Measurements from ENCODE around the gene PLEKHJ1.
"Not testable (repeated sequence)": the region's sequence is repeated elsewhere in the genome, so short reads cannot be mapped to it uniquely, and the experiment has no call there.

PLEKHJ1 gene

DNA sequence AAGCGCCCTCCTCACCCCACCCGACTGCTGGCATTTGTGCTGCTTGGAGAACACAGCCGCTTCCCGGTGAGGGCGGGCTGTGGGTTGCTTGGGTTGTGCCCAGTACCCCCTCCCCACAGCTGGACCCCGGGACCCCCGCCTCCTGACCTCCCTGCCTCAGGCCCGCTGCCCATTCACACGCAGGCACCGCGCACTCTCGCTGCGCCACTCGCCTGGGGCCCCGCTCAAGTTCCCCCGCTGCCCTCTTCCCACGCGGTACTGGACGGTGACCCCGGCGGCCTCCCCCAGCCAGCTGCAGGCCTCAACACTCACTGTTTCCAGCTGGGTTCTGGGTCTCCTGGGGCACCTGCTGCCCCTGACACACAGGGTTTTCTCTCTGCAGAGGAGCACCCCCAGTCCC is 16.4 kb downstream of the PLEKHJ1 start:
- no peak for DNase-seq (ENCODE audit: low read depth)

DNA sequence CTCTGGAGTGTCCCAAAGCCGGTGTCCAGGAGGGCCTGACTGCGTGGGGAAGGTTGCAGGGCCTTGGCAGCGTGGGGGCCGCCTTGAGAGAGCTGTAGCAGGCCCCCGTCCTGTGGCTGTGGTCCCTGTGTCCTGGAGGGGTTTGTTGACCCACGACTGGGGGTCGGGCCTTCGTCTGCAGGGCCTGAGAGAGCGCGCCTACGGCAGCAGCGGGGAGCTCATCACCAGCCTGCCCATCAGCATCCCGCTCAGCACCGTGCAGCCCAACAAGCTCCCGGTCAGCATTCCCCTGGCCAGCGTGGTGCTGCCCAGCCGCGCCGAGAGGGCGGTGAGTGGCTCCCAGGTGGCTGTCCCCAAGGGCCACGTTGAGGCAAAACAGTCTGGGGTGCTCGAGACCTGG is 18.5 kb downstream of the PLEKHJ1 start:
- no peak for DNase-seq (ENCODE audit: low read depth)

DNA sequence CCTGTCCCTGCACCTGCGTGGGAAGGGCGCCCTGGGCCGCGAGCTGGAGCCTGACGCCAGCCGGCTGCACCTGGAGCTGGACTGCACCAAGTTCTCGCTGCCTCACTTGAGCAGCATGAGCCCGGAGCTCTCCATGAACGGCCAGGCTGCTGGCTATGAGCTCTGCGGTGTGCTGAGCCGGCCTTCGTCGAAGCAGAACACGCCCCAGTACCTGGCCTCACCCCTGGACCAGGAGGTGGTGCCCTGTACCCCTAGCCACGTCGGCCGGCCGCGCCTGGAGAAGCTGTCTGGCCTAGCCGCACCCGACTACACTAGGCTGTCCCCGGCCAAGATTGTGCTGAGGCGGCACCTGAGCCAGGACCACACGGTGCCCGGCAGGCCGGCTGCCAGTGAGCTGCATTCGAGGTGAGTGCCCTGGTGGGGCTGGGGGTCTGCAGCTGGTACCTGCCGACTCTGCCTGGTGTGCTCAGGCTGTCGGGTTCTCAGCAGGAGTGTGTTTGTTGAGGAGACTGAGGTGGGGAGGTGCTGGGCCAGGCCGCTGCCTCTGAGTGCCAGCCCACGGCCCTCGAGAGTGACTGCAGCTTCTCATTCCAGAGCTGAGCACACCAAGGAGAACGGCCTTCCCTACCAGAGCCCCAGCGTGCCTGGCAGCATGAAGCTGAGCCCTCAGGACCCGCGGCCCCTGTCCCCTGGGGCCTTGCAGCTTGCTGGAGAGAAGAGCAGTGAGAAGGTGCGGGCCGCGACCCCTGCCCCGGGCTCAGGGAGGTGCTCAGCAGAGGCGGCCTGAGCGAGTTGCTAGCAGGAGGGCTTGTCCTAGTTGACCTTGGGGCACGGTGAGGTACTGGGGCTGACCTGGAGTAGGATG is 19.5 kb downstream of the PLEKHJ1 start:
- DNase-seq (ENCODE audit: low read depth), result no peak

DNA sequence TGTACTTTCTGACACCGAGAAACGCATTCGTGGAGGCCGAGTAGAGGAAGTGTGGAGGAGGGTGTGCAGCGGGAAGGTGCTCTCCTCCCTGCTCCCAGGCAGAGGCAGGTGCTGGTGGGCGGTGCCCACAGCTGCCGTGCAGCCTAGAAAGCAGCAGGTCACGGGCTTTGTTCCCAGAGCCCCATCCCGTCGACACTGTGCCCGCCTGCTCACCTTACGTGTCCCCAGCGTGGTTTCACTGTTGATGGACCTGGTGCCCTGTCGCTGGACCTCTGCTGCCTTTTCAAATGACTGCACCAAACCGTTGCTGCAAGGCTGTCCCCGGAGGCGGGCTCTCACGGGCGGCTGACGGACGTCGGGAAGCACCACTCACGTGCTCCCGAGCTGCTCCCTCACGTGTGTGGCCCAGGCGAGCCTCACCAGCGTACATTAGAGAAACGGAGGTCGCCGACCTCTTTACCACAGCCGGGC is 20.8 kb downstream of the PLEKHJ1 start:
- DNase-seq (ENCODE audit: low read depth), result no peak

DNA sequence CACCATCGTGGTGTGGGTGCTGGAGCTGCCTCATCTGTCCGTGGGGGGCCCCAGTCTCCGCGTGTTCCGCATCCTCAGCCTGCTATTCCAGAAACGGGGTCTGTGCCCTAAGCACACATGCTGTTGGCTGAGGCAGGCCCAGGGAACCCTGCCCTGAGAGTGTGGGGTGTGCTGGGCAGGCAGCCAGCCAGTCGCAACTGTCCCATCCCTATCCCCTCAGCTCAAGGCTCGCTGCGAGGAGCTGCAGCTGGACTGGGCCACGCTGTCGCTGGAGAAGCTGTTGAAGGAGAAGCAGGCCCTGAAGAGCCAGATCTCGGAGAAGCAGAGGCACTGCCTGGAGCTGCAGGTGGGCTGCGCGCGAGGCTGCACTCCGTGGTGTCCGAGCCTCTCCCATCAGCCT is 21.9 kb downstream of the PLEKHJ1 start:
- DNase-seq (ENCODE audit: low read depth), result no peak

DNA sequence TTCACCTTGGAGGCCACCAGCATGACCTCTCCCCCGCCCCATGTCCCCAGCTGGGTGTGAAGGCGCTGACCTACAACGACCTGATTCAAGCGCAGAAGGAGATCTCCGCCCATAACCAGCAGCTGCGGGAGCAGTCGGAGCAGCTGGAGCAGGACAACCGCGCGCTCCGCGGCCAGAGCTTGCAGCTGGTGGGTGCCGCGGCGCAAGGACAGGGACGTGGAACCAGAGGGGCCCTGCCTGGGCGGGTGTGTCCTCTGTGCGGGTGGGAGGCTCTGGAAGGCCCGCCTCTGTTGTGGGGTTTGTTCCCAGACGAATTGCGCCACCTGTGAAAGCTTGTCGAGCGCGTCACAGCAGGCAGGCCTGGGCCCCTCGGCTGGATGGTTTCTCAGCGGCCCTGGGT is 22.3 kb downstream of the PLEKHJ1 start:
- DNase-seq (ENCODE audit: low read depth), result no peak

DNA sequence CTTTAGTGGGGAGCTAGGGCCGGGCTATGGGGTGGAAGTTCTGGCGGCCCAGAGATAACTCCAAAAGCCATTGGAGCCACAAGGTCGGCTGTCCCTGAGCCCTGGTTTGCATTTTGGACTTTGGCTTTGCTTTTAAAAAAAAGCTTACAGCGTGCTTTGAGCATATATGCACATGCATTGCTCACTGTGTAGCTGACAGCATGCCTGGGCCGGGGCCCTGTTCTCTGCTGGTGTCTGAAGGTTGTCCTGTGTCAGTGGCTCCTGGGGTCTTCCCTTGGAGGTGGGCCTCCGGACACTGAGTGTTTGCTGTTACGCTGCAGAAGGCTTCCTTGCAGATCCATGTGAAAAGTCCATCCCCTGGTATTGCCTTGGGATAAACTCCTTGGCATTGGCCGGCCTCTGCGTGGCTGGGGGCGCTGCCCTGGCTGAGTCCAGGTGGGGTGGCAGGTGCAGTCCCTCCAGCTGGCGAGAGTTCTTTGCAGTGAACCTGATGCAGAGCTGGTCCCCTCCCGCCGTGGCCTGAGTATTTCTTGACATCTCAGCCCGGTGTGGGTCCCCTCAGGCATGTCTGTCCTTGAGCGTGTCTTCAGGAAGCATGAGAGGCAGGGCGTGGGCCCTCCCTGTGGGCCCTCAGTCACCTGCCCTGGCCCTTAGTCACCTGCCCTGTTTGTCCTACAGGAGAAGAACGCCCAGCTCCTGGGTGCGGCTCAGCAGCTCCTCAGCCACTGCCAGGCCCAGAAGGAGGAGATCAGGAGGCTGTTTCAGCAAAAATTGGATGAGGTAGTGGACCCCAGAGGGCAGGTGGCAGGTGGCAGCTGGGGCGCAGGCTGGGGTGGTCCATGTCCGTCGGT is 23.0 kb downstream of the PLEKHJ1 start:
- DNase-seq (ENCODE audit: low read depth), result no peak

DNA sequence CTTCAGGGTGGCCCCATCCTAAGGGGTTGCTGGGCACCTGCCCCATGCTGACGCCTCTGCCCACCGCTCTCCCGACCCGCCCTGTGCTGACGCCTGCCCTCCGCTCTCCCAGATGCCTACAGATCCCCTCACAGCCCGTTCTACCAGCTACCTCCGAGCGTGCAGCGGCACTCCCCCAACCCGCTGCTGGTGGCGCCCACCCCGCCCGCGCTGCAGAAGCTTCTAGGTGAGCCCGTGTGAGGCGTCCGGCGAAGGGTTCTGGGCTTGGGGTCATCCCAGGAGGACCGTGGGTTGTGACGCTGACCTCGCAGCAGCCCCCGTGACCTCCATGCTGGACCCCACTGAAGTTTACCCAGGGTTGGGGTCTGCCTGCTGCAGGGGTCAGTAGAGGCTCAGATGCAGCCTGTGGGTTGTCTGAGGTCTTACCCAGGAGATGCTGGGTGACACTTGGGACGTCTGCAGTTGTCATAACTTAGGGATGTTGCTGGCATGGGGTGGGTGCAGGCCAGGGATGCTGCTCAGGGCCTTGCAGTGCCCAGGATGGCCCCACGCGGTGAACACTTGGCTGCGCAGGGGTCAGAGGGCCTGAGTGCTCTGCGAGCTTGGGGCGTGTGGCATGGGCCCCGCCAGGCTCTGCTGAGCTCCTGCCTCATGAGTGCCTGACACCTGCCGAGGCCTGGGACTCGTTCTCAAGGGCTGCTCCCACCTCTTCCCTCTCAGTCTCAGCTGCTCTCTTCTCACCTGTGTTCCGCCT is 25.0 kb downstream of the PLEKHJ1 start:
- no peak for DNase-seq (ENCODE audit: low read depth)

DNA sequence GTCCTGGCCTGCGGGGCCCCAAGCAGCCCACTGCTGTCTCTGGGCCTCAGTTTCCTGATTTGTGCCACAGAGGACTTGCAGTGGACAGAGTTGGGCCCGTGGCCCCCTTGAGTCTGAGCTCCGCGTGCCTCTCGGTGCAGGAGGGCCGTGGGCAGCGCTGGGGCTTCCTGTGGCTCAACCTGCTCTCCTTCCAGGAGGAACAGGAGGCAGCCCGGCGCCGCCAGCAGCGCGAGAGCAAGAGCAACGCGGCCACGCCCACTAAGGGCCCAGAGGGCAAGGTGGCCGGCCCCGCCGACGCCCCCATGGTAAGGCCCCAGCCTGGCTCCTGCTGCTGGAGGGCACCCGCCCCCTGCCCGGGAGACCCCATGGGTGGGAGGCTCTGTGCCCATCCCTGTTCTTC is 25.9 kb downstream of the PLEKHJ1 start:
- DNase-seq (ENCODE audit: low read depth), result no peak

DNA sequence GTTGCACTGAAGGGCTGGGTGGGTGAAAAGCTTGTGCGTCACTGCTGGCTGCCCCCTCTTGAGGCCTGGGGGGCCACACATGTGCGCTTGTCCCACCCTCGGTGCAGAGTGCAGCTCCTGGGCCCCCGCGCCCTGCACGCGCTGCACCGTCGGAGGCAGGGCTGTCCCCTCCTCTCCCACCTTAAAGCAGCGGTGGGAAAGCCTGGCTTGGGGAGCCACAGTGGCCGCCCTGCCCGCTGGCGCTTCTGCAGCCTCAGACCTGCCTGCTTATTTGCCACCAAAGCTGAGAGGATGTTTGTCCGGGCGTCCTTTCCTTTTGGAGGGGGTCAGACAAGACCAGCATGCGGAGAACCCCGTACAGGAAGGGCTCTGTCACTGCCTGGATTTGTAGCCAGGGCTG is 26.7 kb downstream of the PLEKHJ1 start:
- DNase-seq (ENCODE audit: low read depth), result no peak

DNA sequence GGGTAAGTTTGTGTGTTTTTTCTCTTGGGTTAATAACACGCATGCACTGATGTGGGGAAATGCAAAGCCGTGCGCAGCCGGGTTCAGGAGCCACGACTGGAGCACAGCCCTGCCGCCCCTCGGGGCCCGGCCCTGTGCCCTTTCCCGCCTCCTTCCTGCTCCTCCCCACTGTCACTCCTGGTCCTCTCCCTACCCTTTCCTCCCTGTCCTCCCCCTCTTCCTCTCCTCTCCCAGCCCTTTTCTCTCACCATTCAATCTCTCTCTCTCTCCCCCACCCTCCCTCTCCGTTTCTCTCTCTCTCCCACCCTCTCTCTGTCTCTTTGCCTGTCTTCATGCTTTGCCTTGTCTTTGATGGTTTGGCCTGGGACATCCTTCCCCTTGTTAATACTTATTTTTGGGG is 27.2 kb downstream of the PLEKHJ1 start:
- no peak for DNase-seq (ENCODE audit: low read depth)

DNA sequence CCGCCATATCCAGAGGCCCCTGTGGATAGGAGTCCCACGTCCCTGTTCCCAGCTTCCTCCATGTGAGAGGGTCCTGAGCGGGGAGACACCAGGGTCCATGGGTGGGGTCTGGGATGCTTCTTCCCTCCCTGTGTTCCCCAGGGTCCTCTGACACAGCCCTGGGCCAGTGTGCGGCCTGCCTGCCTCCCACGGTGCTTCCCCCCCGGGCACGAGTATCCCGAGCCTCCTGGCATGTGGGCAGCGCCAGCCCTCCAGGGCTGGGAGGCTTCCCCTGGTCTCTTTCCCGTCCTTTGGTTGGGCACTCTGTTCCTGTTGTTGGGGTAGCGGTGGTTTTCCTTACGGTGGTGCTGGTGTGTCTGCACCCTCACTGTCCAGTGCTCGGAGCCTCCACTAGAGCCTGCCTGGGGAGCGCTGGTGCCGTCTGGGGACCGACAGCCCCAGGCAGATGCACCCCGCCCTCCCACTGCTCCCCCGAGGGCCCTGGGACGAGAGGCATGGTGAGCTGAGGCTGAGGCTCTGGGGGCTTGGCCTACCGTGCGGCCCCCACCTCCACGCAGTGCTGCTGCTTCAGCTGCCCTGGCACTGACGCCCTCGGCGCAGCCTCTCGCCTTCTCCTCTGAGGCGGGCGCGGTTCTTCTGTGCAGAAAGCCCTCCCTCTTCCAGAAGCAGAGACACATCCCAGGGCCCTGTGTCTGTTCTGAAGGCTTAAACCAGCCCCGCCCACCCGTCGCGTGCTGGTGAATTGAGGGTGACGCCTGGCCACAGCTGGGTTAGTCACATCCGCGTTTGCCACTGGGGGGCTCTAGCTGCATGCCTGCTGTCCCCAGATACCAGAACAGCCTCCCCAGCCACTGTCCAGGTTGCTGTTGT is 27.9 kb downstream of the PLEKHJ1 start:
- DNase-seq (ENCODE audit: low read depth), result no peak

DNA sequence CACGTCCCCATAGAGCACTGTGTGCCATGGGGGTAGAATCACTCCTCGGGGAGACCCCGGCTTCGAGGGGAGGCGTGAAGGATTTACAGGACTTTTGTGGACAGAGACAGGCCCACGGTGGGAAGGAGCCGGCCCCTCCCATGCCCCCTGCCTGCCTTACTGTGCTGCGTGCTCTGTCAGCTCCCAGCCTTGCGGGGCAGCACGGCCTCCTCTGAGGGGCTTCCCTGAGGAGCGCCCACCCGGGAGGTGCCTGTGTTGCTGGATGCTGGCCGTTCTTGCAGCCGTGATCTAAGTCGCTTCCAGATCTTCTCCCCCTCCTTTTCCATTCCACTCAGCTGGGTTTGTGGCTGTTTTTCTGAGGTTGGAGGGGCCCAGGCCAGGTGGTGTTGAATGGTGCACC is 29.1 kb downstream of the PLEKHJ1 start:
- no peak for DNase-seq (ENCODE audit: low read depth)

DNA sequence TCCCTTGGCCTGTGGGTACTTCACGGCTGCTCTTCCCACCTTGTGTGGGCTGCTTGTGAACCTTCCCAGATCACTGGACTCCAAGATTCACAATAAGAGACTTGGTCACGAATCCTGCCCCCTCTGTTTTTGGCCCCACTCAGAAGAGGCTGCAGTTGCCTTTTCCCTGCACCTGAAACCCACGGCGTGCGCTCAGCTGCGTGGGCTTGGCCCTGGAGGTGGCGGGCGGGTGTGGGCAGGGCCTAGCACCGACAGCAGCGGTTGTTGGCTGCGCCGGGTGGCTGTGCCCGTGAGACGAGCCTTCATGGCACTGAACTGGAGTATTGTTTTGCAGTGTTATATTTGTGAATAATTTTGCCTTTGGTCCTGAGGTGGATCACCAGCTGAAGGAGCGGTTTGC is 33.8 kb downstream of the PLEKHJ1 start:
- DNase-seq (ENCODE audit: low read depth), result no peak

DNA sequence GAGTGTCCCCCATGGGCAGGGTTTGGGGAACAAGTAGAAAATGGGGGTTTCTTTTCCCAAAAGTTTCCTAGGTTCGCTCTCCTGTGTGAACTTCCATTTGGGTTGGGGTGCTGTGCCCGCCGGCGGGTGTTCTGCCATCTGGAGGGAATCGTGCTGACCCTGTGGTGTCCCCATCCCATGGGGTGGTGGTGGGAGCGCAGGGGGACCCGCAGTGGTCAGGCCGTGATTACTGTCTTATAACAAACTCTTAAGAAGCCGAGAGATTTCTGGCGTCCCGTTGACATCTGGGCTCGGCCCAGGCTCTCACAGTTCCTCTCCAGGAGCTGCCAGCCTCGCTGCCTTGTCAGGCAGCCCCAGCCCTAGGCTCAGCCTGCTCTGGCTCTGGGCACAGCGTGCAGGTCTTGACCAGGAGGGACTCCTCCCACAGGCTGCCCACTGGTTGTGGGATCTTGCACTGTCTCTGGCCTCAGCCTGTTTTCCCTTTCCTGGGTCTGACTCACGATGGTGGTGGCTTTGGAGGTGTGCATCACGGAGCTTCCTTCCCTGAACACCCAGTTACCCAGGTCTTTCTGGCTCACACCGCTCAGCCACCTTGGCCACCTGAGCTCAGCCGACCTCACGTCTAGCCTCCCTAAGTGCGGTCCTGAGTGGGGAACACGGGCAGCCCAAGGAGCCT is 34.5 kb downstream of the PLEKHJ1 start:
- no peak for DNase-seq (ENCODE audit: low read depth)

DNA sequence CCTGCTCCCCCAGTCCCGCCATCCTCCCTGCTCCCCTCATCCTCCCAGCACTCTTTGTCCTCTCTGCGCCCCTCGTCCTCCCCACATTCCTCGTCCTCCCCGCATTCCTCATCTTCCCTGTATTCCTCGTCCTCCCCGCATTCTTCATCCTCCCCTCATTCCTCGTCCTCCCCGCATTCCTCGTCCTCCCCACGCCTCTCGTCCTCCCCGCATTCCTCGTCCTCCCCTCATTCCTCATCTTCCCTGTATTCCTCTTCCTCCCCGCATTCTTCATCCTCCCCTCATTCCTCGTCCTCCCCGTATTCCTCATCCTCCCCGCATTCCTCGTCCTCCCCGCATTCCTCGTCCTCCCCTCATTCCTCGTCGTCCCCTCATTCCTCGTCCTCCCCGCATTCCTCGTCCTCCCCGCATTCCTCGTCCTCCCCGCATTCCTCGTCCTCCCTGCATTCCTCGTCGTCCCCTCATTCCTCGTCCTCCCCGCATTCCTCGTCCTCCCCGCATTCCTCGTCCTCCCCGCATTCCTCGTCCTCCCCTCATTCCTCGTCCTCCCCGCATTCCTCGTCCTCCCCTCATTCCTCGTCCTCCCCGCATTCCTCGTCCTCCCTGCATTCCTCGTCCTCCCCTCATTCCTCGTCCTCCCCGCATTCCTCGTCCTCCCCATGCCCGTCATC is 35.4 kb downstream of the PLEKHJ1 start:
- not testable (repeated sequence) for DNase-seq (ENCODE audit: low read depth)

DNA sequence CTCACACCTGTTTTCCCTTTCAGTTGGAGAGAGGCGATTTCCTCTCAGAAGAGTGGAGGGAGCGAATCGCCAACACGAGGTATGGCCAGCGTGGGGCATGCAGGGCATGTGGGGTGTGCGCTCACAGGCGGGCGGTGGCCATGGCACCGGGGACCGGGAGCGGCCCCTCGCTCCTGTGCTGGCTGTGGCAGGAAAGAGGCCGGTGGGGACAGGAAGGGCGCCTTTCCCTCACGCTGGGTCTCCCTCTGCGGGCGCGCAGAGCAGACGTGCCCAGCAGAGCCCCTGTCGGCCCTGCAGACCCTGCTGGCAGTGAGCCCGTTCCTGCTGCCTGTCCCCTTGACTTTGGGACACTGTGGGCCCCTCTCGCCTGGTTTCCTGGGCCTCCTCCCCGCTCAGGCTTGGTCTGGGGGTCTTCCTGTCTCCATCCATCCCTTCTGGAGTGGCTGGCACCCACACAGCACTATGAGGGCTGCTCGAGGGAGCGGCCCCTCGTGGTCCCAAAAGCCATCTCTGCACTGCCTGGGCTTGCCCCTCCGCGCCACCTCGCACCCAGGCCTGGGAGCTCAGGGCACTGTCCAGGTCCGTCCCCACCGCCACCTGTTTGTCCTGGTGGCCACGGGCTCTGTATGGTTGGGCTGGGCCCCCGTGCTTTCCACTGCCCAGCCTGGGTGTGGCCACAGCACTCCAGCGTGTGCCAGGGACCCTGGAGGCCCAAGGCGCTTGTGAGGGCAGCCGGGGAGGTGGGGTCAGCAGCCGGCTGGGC is 36.1 kb downstream of the PLEKHJ1 start:
- no peak for DNase-seq (ENCODE audit: low read depth)

DNA sequence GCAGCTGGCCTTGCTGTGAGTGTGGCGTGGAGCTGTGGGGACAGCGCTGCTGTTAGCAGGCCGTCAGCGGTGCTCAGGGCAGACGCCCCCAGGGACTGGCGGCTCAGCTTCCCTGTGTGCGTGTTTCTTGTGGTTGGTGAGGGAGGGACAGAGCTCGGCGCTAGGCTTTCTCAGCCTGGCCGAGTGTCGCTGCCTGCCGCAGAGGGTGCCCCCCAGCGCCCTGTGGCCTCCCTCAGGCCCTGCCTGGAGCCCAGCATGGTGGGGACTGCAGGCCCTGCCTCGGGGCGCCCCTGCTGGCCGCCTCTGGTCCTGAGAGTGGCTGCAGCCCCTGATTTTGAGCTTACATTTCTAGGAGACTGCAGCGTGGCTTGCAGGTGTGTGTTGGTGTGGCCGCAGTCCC is 36.9 kb downstream of the PLEKHJ1 start:
- DNase-seq (ENCODE audit: low read depth), result no peak

DNA sequence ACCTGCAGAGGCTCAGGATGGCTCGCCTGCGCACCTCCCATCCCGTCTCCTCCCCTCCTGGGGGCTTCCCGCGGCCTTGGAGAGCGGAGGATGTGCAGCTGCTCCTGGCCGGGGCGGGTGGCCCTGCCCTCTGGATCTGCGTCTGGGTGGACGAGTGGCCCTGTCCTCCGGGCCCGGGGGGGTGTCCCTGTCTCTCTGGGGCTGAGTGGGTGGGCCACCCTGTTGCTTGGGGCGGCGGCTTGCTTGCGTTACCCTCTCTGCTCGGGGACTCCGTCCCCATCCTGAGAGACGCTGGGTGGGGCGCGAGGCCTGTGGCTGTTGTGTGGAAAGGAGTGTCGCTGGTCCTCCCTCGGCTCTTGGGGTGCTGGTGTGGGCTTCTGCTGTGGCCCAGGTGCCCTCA is 37.8 kb downstream of the PLEKHJ1 start:
- no peak for DNase-seq (ENCODE audit: low read depth)

DNA sequence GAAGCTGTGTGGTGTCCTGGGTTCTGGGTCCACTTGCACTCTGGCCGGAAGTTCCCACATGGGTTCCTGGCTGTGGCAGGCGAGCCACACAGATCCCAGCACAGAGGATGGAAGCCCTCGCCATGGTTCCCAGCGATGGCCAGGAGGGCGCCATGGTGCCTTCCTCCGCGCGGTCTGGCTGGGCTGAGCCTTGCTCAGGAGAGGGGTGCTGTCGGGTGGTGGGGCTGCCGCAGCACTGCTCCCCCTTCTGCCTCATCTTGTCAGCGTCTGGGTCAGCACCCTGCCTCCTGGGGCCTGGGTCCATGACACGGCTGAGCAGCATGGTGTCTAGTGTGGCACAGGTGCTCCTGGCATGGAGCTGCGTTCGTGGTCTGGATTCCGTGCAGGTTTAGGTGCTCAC is 38.9 kb downstream of the PLEKHJ1 start:
- no peak for DNase-seq (ENCODE audit: low read depth)
